Tibial nerve (tissue), 4 donors: Measurements from ENCODE around the gene GAREM1.

ENCODE experiments used
- EP300 ChIP-seq, 2 donors: sonication (generic); formaldehyde crosslinking; IDR thresholded peaks; one replicate each; pipeline ENCODE4 v1.6.1; 2017; ENCODE audit warnings: antibody characterized with exemption in 2 of 2, mild to moderate bottlenecking in 1 of 2
- POLR2A ChIP-seq, 2 donors: fragments of 450-650 bp; IDR thresholded peaks; one replicate each; pipeline ENCODE4 v1.6.1; 2017; ENCODE audit warnings: antibody characterized with exemption in 2 of 2, mild to moderate bottlenecking in 2 of 2, moderate library complexity in 2 of 2
- TF ChIP-seq, protein P1 (sequence below), 5 experiments: fragments of 200-600 bp in 3 of 5; fragments of 450-650 bp in 2 of 5; sonication (generic) in 3 of 5; IDR thresholded peaks; one replicate each; pipeline ENCODE4 v1.5.1; 2016 to 2019; ENCODE audit warnings: antibody characterized with exemption in 5 of 5, mild to moderate bottlenecking in 3 of 5, moderate library complexity in 2 of 5

DNA sequence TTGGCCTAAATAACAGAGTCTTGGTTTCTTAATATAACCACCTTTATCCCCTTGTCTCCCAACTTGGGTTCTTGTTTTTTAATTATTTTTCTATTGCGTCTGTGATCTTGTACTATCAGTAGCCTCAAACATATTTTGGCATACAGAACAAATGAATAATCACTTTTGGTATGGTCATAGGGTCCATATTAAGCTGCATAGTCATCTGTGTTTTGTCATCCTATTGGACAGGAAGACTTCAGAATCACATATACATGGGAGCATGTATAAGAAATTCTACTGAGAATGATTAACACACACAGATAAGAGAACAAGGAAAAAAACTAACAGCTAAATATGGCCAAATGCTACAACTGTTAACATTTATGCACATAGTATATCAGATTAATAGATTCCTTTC is 154.8 kb downstream of the GAREM1 start:
- TF ChIP-seq, protein P1, sequence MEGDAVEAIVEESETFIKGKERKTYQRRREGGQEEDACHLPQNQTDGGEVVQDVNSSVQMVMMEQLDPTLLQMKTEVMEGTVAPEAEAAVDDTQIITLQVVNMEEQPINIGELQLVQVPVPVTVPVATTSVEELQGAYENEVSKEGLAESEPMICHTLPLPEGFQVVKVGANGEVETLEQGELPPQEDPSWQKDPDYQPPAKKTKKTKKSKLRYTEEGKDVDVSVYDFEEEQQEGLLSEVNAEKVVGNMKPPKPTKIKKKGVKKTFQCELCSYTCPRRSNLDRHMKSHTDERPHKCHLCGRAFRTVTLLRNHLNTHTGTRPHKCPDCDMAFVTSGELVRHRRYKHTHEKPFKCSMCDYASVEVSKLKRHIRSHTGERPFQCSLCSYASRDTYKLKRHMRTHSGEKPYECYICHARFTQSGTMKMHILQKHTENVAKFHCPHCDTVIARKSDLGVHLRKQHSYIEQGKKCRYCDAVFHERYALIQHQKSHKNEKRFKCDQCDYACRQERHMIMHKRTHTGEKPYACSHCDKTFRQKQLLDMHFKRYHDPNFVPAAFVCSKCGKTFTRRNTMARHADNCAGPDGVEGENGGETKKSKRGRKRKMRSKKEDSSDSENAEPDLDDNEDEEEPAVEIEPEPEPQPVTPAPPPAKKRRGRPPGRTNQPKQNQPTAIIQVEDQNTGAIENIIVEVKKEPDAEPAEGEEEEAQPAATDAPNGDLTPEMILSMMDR (IDR thresholded peaks at IDR 0.05) = no peak
- no peak for TF ChIP-seq EP300 (IDR thresholded peaks at IDR 0.05)
- no peak for TF ChIP-seq POLR2A (IDR thresholded peaks at IDR 0.05)
